ENCODE results near the gene GRAP. TPM values are rescaled to one million over a fixed set of nuclear protein-coding genes. Genes with fewer than 3 reads are reported as not detected.

GRAP gene
- total RNA-seq, 4 donors from 2014 or later, result 1.1 to 3.1 (median 1.9) TPM

DNA sequence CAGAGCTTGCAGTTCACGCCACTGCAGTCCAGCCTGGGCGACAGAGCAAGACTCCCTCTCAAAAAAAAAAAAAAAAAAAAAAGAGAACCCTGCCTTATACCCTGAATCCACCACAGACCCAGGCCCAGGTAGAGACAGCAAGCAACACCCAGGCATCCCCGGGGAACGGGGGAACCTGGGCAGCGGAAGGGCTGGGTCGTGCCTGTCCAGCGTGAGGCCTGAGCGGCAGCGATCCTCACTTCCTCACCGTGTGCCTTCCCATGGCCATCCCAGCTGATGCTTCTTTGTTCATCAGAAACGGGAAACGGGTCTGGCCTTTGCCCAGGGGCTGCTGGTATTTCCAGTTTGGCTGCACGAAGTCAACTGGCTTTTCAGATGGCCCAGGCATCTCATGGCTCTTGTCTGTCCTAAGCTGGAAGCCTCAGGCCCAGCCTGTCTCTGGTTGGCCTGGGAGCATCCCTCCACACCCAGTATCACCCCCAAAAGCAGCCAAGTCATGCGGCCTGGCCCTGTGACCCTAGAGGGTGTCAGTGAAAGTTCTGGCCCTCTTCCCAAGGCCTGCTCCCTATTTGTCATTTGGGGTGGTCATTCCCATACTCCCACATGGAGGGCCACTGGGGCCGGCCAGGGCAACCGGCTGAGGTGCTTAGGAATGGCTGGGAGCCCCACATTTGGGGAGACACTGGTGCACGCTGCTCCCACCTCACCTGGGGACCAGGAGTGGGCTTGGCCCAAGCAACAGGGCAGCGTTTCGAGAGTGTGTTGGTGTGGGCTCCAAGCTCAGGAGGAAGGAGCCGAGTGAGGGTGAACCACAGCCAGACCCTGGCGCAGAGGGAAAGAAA, 62.3 kb downstream of the GRAP start:
- H3K9me3 ChIP-seq, result no peaks in the 10 kb centered on the region
- WGBS, result 78% methylated on average over 17 of the region's 21 CpGs
- DNase-seq (ENCODE audit: low spot score in 2 of 2), result no peak
- H3K4me1 ChIP-seq, result peaks cover 60% of the 10 kb centered on the region
- no peaks in the 10 kb centered on the region for H3K27me3 ChIP-seq
- no peak for TF ChIP-seq POLR2AphosphoS5 (IDR thresholded peaks at IDR 0.05)
- no peak for TF ChIP-seq EP300 (IDR thresholded peaks at IDR 0.05)
- no peak for TF ChIP-seq CTCF (IDR thresholded peaks at IDR 0.05)
- no peak for TF ChIP-seq POLR2A (IDR thresholded peaks at IDR 0.05)
- H3K4me3 ChIP-seq, result no peak overlapping the region
- no peaks in the 10 kb centered on the region for H3K36me3 ChIP-seq
- no peak overlapping the region for H3K27ac ChIP-seq

DNA sequence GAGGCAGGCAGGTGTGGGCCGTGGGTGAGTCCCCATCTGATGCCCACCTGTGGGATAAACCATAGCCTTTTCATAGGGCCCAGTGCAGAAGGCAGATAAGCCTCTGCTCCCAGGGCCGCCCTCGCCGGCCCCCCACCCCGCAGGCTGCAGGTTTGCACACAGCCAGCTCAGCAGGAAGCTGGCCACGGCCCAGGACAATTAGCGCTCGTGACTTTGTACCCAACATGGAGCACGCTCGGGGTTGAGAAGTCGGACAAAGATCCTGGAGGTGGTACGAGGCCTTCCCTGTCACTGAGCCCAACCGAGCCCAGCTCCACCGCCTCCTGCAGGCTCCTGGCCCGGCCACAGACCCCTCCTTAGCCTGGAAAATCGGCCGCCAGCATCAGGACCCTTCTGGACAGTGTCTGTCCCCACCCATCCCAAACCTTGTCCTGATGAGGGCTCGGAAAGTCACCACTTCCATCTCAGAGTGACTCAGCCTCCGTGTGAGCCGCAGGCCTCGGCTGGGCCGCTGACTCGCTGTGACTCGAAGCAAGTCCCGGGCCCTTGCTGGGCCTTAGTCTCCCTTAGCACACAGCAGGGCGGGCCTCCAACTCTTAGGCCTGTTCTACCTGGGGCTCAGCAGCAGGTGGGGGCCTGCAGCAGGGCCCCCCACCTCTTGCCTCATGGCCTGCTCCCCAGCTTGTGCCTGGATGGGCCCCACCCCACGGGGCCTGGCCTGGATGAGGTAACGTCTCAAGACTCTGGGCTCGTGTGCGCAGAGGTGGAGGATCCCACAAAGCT, 64.9 kb downstream of the GRAP start:
- Histone ChIP-seq H3K9me3 (no peaks in the 10 kb centered on the region), H3K36me3 (peaks cover 20% of the 10 kb centered on the region), H3K4me3 (no peak overlapping the region), H3K4me1 (peaks cover 36% of the 10 kb centered on the region), H3K27me3 (no peaks in the 10 kb centered on the region), H3K27ac (peak overlapping the region; percentile 73)
- no peak for TF ChIP-seq EP300 (IDR thresholded peaks at IDR 0.05)
- TF ChIP-seq POLR2AphosphoS5 (IDR thresholded peaks at IDR 0.05), result no peak
- no peak for TF ChIP-seq POLR2A (IDR thresholded peaks at IDR 0.05)
- TF ChIP-seq CTCF (IDR thresholded peaks at IDR 0.05), result no peak
- 32% methylated on average over 9 of the region's 30 CpGs for WGBS
- no peak for DNase-seq (ENCODE audit: low spot score in 2 of 2)

DNA sequence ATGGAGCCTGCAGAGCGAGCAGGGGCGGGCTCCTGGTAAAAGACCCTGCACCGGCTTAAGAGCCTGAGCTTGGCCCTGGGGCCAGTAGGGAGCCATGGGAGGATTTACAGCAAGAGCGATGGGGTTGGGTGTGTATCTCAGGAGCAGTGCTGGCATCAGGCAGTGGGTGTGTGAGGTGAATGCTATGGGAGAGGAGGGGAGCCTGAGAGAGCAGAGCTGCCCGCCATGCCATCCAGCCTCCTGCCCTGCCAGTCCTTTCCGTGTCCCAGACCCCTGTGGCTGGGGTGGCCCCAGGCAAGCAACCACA, 65.5 kb downstream of the GRAP start:
- 74% methylated on average over 5 of the region's 6 CpGs for WGBS
- DNase-seq (ENCODE audit: low spot score in 2 of 2), result no peak
- H3K27me3 ChIP-seq, result no peaks in the 10 kb centered on the region
- peak overlapping the region; percentile 73 for H3K27ac ChIP-seq
- no peaks in the 10 kb centered on the region for H3K9me3 ChIP-seq
- no peak overlapping the region for H3K4me3 ChIP-seq
- peaks cover 24% of the 10 kb centered on the region for H3K36me3 ChIP-seq
- H3K4me1 ChIP-seq, result peaks cover 32% of the 10 kb centered on the region
- TF ChIP-seq EP300 (IDR thresholded peaks at IDR 0.05) (no peak), POLR2AphosphoS5 (IDR thresholded peaks at IDR 0.05) (no peak)

- Histone ChIP-seq H3K4me3 (no peak overlapping the region), H3K4me1 (peaks cover 31% of the 10 kb centered on the region), H3K27ac (peak overlapping the region; percentile 73), H3K9me3 (no peaks in the 10 kb centered on the region), H3K36me3 (peaks cover 24% of the 10 kb centered on the region), H3K27me3 (no peaks in the 10 kb centered on the region)
- no peak for DNase-seq (ENCODE audit: low spot score in 2 of 2)
- WGBS, result 81% methylated on average over 13 of the region's 13 CpGs
- TF ChIP-seq EP300 (IDR thresholded peaks at IDR 0.05), result no peak
- TF ChIP-seq POLR2AphosphoS5 (IDR thresholded peaks at IDR 0.05), result no peak
- TF ChIP-seq CTCF (IDR thresholded peaks at IDR 0.05), result no peak
- no peak for TF ChIP-seq POLR2A (IDR thresholded peaks at IDR 0.05)
Measured at GRCh38 chr17:18980682-18981334, 65.9 kb downstream of the GRAP start.

DNA sequence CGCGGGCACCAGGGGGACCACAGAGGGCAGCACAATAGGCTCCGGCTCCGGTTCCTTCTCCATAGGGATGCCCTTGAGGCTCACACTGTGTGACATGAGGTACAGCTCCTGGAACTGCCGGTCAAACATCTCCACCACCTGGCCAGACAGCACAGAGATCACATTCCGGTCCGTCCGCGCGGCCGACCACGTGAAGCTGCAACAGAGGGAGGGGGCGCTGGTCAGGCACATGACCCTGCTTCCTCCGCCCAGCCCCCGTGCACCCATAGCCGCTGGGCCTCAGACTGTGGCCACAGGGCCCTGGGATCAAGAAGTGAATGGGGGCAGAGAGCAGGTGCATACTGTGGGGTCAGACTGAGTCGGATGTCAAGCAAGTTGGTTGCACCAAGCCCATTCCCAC, 68.1 kb downstream of the GRAP start:
- H3K4me1 ChIP-seq, result peaks cover 23% of the 10 kb centered on the region
- H3K4me3 ChIP-seq, result no peak overlapping the region
- H3K9me3 ChIP-seq, result no peaks in the 10 kb centered on the region
- H3K27me3 ChIP-seq, result no peaks in the 10 kb centered on the region
- no peak overlapping the region for H3K27ac ChIP-seq
- DNase-seq (ENCODE audit: low spot score in 2 of 2), result no peak
- WGBS, result 80% methylated on average over 1 of the region's 17 CpGs
- TF ChIP-seq CTCF (IDR thresholded peaks at IDR 0.05) (no peak), EP300 (IDR thresholded peaks at IDR 0.05) (no peak), POLR2AphosphoS5 (IDR thresholded peaks at IDR 0.05) (no peak), POLR2A (IDR thresholded peaks at IDR 0.05) (no peak)
- H3K36me3 ChIP-seq, result peaks cover 24% of the 10 kb centered on the region
